Kidney epithelial cell (primary cell): ENCODE results near the gene SPDL1. TPM values are rescaled to one million over a fixed set of nuclear protein-coding genes. Genes with fewer than 3 reads are reported as not detected.

Experiments
- DNase-seq: peaks from one replicate; pipeline ENCODE4 v3.0.0-alpha.2; 2010; ENCODE audit warnings: low read depth
- H3K27me3 ChIP-seq: 2 replicates; pipeline ENCODE4 v1.6.0; 2011; ENCODE audit warnings: low read length; ENCODE audit not compliant: control insufficient read depth, insufficient read depth
- H3K36me3 ChIP-seq: 2 replicates; pipeline ENCODE4 v1.5.1; 2011; ENCODE audit warnings: low read length; ENCODE audit not compliant: control insufficient read depth, insufficient read depth
- H3K4me3 ChIP-seq: 2 replicates; pipeline ENCODE4 v1.5.1; 2011; ENCODE audit warnings: low read depth, mild to moderate bottlenecking, control low read depth, low read length
- CTCF ChIP-seq: IDR thresholded peaks from 2 replicates; pipeline ENCODE4 v1.5.1; 2011; ENCODE audit warnings: mild to moderate bottlenecking, moderate library complexity, low read length, control low read depth, inconsistent platforms; ENCODE audit not compliant: insufficient read depth, poor library complexity, severe bottlenecking
- total RNA-seq: library from RNA; depleted of rRNA; stranded (reverse); fragments of >200 nt; gene quantifications from 2 replicates; pipeline ENCODE4 v1.2.3, GENCODE V29; 2015

The SPDL1 gene
- total RNA-seq, 1 donor from 2014 or later, result 64.3 TPM

- Histone ChIP-seq H3K36me3 (no peaks in the 10 kb centered on the region), H3K4me3 (no peak overlapping the region), H3K27me3 (no peaks in the 10 kb centered on the region)
- no peak for TF ChIP-seq CTCF
- no peak for DNase-seq
Observed at GRCh38 chr5:169574134-169574646, 9.4 kb upstream of the SPDL1 start.

- H3K27me3 ChIP-seq, result no peaks in the 10 kb centered on the region
- TF ChIP-seq CTCF, result no peak
- no peaks in the 10 kb centered on the region for H3K36me3 ChIP-seq
- peak; percentile 68 for DNase-seq
- H3K4me3 ChIP-seq, result no peak overlapping the region
Observed at GRCh38 chr5:169576181-169576598, 7.4 kb upstream of the SPDL1 start.

GRCh38 chr5:169577951-169578350 lies 5.6 kb upstream of the SPDL1 start:
- no peaks in the 10 kb centered on the region for H3K27me3 ChIP-seq
- TF ChIP-seq CTCF, result peak; percentile 44
- no peak for DNase-seq

GRCh38 chr5:169580964-169581363 lies 2.6 kb upstream of the SPDL1 start:
- no peak overlapping the region for H3K4me3 ChIP-seq
- no peak for TF ChIP-seq CTCF
- no peaks in the 10 kb centered on the region for H3K27me3 ChIP-seq
- no peaks in the 10 kb centered on the region for H3K36me3 ChIP-seq
- no peak for DNase-seq

More at GRCh38 chr5:169577951-169578350, 5.6 kb upstream of the SPDL1 start:
- Histone ChIP-seq H3K36me3 (no peaks in the 10 kb centered on the region), H3K4me3 (no peak overlapping the region)

GRCh38 chr5:169581580-169582227 lies 1.9 kb upstream of the SPDL1 start:
- peak; percentile 76 for TF ChIP-seq CTCF
- no peak for DNase-seq
- H3K36me3 ChIP-seq, result no peaks in the 10 kb centered on the region

GRCh38 chr5:169583101-169583423 lies 511 bp upstream of the SPDL1 start:
- no peak for DNase-seq
- TF ChIP-seq CTCF, result no peak

More at GRCh38 chr5:169581580-169582227, 1.9 kb upstream of the SPDL1 start:
- Histone ChIP-seq H3K27me3 (no peaks in the 10 kb centered on the region), H3K4me3 (no peak overlapping the region)

More at GRCh38 chr5:169583101-169583423, 511 bp upstream of the SPDL1 start:
- H3K36me3 ChIP-seq, result no peaks in the 10 kb centered on the region
- H3K27me3 ChIP-seq, result no peaks in the 10 kb centered on the region
- peak overlapping the region; percentile 98 for H3K4me3 ChIP-seq
